ENCODE results near the gene ELF2.
"Not testable (repeated sequence)": the region's sequence is repeated elsewhere in the genome, so short reads cannot be mapped to it uniquely, and the experiment has no call there.

Gene ELF2

GRCh38 chr4:139011225-139011950, 165.6 kb downstream of the ELF2 start:
- H3K4me3 ChIP-seq (ENCODE audit: low read depth, low read length): no peak overlapping the region
- in situ Hi-C loops (cut with HindIII; ENCODE audit: low sequenced_read_pairs): no loop called here
- TF ChIP-seq, protein P1, sequence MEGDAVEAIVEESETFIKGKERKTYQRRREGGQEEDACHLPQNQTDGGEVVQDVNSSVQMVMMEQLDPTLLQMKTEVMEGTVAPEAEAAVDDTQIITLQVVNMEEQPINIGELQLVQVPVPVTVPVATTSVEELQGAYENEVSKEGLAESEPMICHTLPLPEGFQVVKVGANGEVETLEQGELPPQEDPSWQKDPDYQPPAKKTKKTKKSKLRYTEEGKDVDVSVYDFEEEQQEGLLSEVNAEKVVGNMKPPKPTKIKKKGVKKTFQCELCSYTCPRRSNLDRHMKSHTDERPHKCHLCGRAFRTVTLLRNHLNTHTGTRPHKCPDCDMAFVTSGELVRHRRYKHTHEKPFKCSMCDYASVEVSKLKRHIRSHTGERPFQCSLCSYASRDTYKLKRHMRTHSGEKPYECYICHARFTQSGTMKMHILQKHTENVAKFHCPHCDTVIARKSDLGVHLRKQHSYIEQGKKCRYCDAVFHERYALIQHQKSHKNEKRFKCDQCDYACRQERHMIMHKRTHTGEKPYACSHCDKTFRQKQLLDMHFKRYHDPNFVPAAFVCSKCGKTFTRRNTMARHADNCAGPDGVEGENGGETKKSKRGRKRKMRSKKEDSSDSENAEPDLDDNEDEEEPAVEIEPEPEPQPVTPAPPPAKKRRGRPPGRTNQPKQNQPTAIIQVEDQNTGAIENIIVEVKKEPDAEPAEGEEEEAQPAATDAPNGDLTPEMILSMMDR (IDR thresholded peaks at IDR 0.05; ENCODE audit: low read depth, low read length, missing control alignments): no peak
- no peak for DNase-seq (ENCODE audit: low read depth)

GRCh38 chr4:139009702-139010101, 167.3 kb downstream of the ELF2 start:
- in situ Hi-C loops (cut with HindIII; ENCODE audit: low sequenced_read_pairs): no loop called here

GRCh38 chr4:139008278-139008677, 168.7 kb downstream of the ELF2 start:
- in situ Hi-C loops (cut with HindIII; ENCODE audit: low sequenced_read_pairs); DNase-seq (ENCODE audit: low read depth); H3K4me3 ChIP-seq (ENCODE audit: low read depth, low read length): not testable (repeated sequence)

More at GRCh38 chr4:139009702-139010101, 167.3 kb downstream of the ELF2 start:
- TF ChIP-seq, protein P1 (IDR thresholded peaks at IDR 0.05; ENCODE audit: low read depth, low read length, missing control alignments): no peak
- DNase-seq (ENCODE audit: low read depth): no peak
- no peak overlapping the region for H3K4me3 ChIP-seq (ENCODE audit: low read depth, low read length)

- no peak for DNase-seq (ENCODE audit: low read depth)
- in situ Hi-C loops (cut with HindIII; ENCODE audit: low sequenced_read_pairs): no loop called here
- no peak overlapping the region for H3K4me3 ChIP-seq (ENCODE audit: low read depth, low read length)
- TF ChIP-seq, protein P1 (IDR thresholded peaks at IDR 0.05; ENCODE audit: low read depth, low read length, missing control alignments): no peak
Measured at GRCh38 chr4:139007640-139008039, 169.4 kb downstream of the ELF2 start.
